ENCODE measurements around the gene ACTR6. TPM values are rescaled to one million over a fixed set of nuclear protein-coding genes. Genes with fewer than 3 reads are reported as not detected.

ACTR6 gene
- polyA plus RNA-seq, 1 donor (not counting 4 experiments of a cell fraction or from before 2014, with no cell fraction given) = 33.1 TPM

- Histone ChIP-seq H2AFZ (ENCODE audit: control insufficient read depth, low read length) (no peak overlapping the region), H3K36me3 (ENCODE audit: control insufficient read depth in 2 of 2, extremely low read depth in 1 of 2, insufficient read depth in 2 of 2, low read length in 2 of 2) (no peaks in the 10 kb centered on the region), H3K4me3 (ENCODE audit: control insufficient read depth in 2 of 3, extremely low read depth in 1 of 3, insufficient read depth in 2 of 3, low read depth in 1 of 3, low read length in 3 of 3) (no peak overlapping the region), H3K9ac (ENCODE audit: control insufficient read depth, extremely low read depth, insufficient read depth, low read length) (no peak overlapping the region), H3K4me2 (ENCODE audit: control insufficient read depth, extremely low read depth, insufficient read depth, low read depth, low read length) (no peak overlapping the region), H3K27ac (ENCODE audit: control insufficient read depth, insufficient read depth, low read length) (no peak overlapping the region), H3K27me3 (ENCODE audit: control insufficient read depth, extremely low read depth, insufficient read depth, low read length) (no peaks in the 10 kb centered on the region), H3K9me1 (ENCODE audit: control insufficient read depth, extremely low read depth, insufficient read depth, low read length) (no peaks in the 10 kb centered on the region), H4K20me1 (ENCODE audit: control insufficient read depth, extremely low read depth, insufficient read depth, low read length) (no peaks in the 10 kb centered on the region), H3K9me3 (ENCODE audit: control insufficient read depth, low read depth, low read length) (no peaks in the 10 kb centered on the region), H3K79me2 (ENCODE audit: control insufficient read depth, insufficient read depth, low read length) (no peaks in the 10 kb centered on the region), H3K4me1 (ENCODE audit: control insufficient read depth, extremely low read depth, insufficient read depth, low read length) (no peaks in the 10 kb centered on the region)
- no peak for FAIRE-seq
- dilution Hi-C loops (cut with MboI; ENCODE audit: extremely low pct_ligation_motif_present, low sequenced_read_pairs) = no loop called here
- TF ChIP-seq, protein P1, sequence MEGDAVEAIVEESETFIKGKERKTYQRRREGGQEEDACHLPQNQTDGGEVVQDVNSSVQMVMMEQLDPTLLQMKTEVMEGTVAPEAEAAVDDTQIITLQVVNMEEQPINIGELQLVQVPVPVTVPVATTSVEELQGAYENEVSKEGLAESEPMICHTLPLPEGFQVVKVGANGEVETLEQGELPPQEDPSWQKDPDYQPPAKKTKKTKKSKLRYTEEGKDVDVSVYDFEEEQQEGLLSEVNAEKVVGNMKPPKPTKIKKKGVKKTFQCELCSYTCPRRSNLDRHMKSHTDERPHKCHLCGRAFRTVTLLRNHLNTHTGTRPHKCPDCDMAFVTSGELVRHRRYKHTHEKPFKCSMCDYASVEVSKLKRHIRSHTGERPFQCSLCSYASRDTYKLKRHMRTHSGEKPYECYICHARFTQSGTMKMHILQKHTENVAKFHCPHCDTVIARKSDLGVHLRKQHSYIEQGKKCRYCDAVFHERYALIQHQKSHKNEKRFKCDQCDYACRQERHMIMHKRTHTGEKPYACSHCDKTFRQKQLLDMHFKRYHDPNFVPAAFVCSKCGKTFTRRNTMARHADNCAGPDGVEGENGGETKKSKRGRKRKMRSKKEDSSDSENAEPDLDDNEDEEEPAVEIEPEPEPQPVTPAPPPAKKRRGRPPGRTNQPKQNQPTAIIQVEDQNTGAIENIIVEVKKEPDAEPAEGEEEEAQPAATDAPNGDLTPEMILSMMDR (optimal IDR thresholded peaks at IDR 0.05 in 1 of 3, IDR thresholded peaks at IDR 0.05 in 1 of 3, conservative IDR thresholded peaks at IDR 0.05 in 1 of 3; ENCODE audit: extremely low read depth in 1 of 3, insufficient read depth in 2 of 3, low read length in 3 of 3) = no peak
- no peak for TF ChIP-seq EZH2 (IDR thresholded peaks at IDR 0.05; ENCODE audit: low read length)
- DNase-seq (ENCODE audit: low read depth, low spot score) = no peak
These were observed 47.5 kb upstream of the ACTR6 start for GRCh38 chr12:100153131-100153530.

DNA sequence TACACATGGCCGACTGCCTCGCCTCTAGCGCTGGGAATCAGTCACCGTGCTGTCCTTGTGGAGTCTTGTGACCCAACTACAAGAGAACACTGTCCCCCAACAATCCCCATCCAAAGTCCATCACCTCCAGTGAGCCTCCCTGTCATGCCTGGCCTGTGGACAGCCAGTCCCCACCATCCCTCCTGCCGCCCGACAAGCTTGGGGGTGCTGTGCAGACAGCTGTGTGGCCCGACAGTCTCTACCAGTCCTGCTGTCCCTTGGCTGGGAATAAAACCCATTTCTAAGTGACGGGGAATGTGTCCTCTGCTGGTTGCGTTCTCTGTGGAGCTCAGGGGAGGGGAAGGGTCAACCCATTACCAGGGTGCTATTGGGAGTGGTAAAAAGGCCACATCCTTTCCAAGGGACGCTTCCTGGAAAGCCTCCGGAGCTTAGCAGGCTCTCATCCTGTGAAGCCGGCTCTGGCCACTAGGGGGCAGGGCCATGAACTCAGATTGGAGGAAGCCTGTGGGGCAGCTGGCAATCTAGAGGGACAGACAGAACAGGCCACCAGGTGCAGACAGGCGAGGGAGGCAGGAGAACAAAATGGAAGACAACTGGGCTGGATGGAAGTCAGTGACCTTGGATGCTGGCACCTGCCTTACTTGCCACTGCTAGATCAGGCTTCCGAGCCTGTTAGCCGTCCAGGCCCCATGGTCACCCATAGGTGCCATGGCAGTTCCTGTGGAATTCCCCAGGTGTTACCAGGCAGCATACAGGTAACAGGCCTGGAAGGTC is 46.0 kb upstream of the ACTR6 start:
- Histone ChIP-seq H3K79me2 (ENCODE audit: control insufficient read depth, insufficient read depth, low read length) (no peaks in the 10 kb centered on the region), H3K4me1 (ENCODE audit: control insufficient read depth, extremely low read depth, insufficient read depth, low read length) (no peaks in the 10 kb centered on the region), H3K27ac (ENCODE audit: control insufficient read depth, insufficient read depth, low read length) (no peak overlapping the region), H3K9me3 (ENCODE audit: control insufficient read depth, low read depth, low read length) (no peaks in the 10 kb centered on the region), H3K9me1 (ENCODE audit: control insufficient read depth, extremely low read depth, insufficient read depth, low read length) (no peaks in the 10 kb centered on the region), H3K9ac (ENCODE audit: control insufficient read depth, extremely low read depth, insufficient read depth, low read length) (no peak overlapping the region), H3K27me3 (ENCODE audit: control insufficient read depth, extremely low read depth, insufficient read depth, low read length) (no peaks in the 10 kb centered on the region), H3K36me3 (ENCODE audit: control insufficient read depth in 2 of 2, extremely low read depth in 1 of 2, insufficient read depth in 2 of 2, low read length in 2 of 2) (no peaks in the 10 kb centered on the region), H3K4me2 (ENCODE audit: control insufficient read depth, extremely low read depth, insufficient read depth, low read depth, low read length) (no peak overlapping the region), H2AFZ (ENCODE audit: control insufficient read depth, low read length) (peak overlapping the region; percentile 56), H4K20me1 (ENCODE audit: control insufficient read depth, extremely low read depth, insufficient read depth, low read length) (no peaks in the 10 kb centered on the region), H3K4me3 (ENCODE audit: control insufficient read depth in 2 of 3, extremely low read depth in 1 of 3, insufficient read depth in 2 of 3, low read depth in 1 of 3, low read length in 3 of 3) (no peak overlapping the region)
- DNase-seq (ENCODE audit: low read depth, low spot score) (no peak), FAIRE-seq (peak; percentile 36)
- dilution Hi-C loops (cut with MboI; ENCODE audit: extremely low pct_ligation_motif_present, low sequenced_read_pairs) = no loop called here
- TF ChIP-seq, protein P1 (optimal IDR thresholded peaks at IDR 0.05 in 1 of 3, IDR thresholded peaks at IDR 0.05 in 1 of 3, conservative IDR thresholded peaks at IDR 0.05 in 1 of 3; ENCODE audit: extremely low read depth in 1 of 3, insufficient read depth in 2 of 3, low read length in 3 of 3) = peak; percentile 69 to 94 (median 94)
- no peak for TF ChIP-seq EZH2 (IDR thresholded peaks at IDR 0.05; ENCODE audit: low read length)
